SH-SY5Y (cell line): ENCODE measurements around the gene TMEM255A.

Source experiments
- GATA2 ChIP-seq: IDR thresholded peaks from 2 replicates; pipeline ENCODE4 v1.6.1; 2011; ENCODE audit warnings: mild to moderate bottlenecking, low read depth, low read length
- GATA3 ChIP-seq: IDR thresholded peaks from 2 replicates; pipeline ENCODE4 v1.6.1; 2011; ENCODE audit warnings: low read depth, mild to moderate bottlenecking, low read length, moderate library complexity

- no peak for TF ChIP-seq GATA2
- TF ChIP-seq GATA3 = no peak
Measured at GRCh38 chrX:120282697-120283096, 28.6 kb downstream of the TMEM255A start.
